ENCODE measurements around the gene PRKN. TPM values are rescaled to one million over a fixed set of nuclear protein-coding genes. Genes with fewer than 3 reads are reported as not detected.

PRKN gene
- total RNA-seq, 1 experiment from 2014 or later: 1.2 TPM

DNA sequence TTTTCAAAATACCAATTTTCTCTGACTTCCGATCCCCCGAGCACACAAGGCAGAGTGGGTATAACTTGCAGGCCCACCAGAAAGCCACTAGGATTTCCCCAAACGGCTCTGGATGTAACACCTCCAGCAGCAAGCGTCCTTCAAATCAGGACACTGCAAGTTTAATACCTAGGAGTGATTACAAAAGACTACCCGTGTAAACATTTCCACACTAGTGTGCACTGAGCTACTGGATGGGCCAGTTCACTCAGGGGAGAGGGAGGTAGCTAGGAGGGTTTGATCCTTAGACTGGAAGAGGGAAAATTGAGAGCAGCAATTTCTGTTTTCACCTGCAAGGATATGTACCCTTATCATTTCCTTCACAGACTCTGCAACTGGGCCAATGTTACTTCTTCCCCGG is 1361.9 kb downstream of the PRKN start:
- intact Hi-C loops (cut with micrococcal nuclease; ENCODE audit: unreplicated experiment): no loop called here
- no TSS peak for BruUV-seq (replicated peaks)
- H3K9me3 ChIP-seq (ENCODE audit: low read depth, low read length, poor library complexity, severe bottlenecking): peaks cover 9% of the 10 kb centered on the region
- ChIA-PET CTCF (no interaction called here), POLR2A (ENCODE audit: low non-redundant PET) (no interaction called here)
- no peak for DNase-seq (ENCODE audit: low spot score)
- H3K4me1 ChIP-seq (ENCODE audit: insufficient read depth, low read length, poor library complexity, severe bottlenecking): no peaks in the 10 kb centered on the region
- no peaks in the 10 kb centered on the region for H3K36me3 ChIP-seq (ENCODE audit: insufficient read depth, low read length, poor library complexity, severe bottlenecking)
- TF ChIP-seq, protein P1, sequence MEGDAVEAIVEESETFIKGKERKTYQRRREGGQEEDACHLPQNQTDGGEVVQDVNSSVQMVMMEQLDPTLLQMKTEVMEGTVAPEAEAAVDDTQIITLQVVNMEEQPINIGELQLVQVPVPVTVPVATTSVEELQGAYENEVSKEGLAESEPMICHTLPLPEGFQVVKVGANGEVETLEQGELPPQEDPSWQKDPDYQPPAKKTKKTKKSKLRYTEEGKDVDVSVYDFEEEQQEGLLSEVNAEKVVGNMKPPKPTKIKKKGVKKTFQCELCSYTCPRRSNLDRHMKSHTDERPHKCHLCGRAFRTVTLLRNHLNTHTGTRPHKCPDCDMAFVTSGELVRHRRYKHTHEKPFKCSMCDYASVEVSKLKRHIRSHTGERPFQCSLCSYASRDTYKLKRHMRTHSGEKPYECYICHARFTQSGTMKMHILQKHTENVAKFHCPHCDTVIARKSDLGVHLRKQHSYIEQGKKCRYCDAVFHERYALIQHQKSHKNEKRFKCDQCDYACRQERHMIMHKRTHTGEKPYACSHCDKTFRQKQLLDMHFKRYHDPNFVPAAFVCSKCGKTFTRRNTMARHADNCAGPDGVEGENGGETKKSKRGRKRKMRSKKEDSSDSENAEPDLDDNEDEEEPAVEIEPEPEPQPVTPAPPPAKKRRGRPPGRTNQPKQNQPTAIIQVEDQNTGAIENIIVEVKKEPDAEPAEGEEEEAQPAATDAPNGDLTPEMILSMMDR (conservative IDR thresholded peaks at IDR 0.05; ENCODE audit: low read depth, low read length): no peak
- TF ChIP-seq EZH2 (IDR thresholded peaks at IDR 0.05; ENCODE audit: borderline replicate concordance, low read depth, low read length, poor library complexity, severe bottlenecking): no peak
- H3K27me3 ChIP-seq (replicated peaks; ENCODE audit: insufficient read depth, low read depth, low read length, poor library complexity): no peaks in the 10 kb centered on the region
- no peak overlapping the region for H3K4me3 ChIP-seq (ENCODE audit: low read depth, low read length, poor library complexity, severe bottlenecking)
- H3K27ac ChIP-seq (ENCODE audit: low read depth, low read length, poor library complexity, severe bottlenecking): no peak overlapping the region

DNA sequence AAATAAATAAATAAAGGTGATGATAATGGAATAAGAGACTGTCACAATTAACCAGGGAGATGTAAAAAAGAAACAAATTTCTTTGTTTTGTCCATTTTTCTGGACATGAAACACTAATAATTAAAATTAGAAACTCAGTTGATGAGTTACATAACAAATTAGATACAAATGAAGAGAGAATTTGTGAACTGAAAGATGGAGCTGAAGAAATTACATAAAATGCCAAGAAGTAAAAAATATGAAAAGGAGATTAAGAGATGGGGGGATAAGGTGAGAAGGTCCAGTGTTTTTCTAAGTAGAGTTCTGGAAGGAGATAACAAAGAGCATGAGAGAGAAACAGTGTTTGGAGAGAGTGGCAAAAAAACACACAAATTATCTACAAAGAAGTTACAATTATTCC is 1364.3 kb downstream of the PRKN start:
- peaks cover 9% of the 10 kb centered on the region for H3K9me3 ChIP-seq (ENCODE audit: low read depth, low read length, poor library complexity, severe bottlenecking)
- H3K4me3 ChIP-seq (ENCODE audit: low read depth, low read length, poor library complexity, severe bottlenecking): no peak overlapping the region
- H3K4me1 ChIP-seq (ENCODE audit: insufficient read depth, low read length, poor library complexity, severe bottlenecking): no peaks in the 10 kb centered on the region
- TF ChIP-seq EZH2 (IDR thresholded peaks at IDR 0.05; ENCODE audit: borderline replicate concordance, low read depth, low read length, poor library complexity, severe bottlenecking): no peak
- POLR2A ChIA-PET (ENCODE audit: low non-redundant PET): no interaction called here
- DNase-seq (ENCODE audit: low spot score): no peak
- H3K27me3 ChIP-seq (replicated peaks; ENCODE audit: insufficient read depth, low read depth, low read length, poor library complexity): no peaks in the 10 kb centered on the region
- no peaks in the 10 kb centered on the region for H3K36me3 ChIP-seq (ENCODE audit: insufficient read depth, low read length, poor library complexity, severe bottlenecking)
- CTCF ChIA-PET: no interaction called here
- intact Hi-C loops (cut with micrococcal nuclease; ENCODE audit: unreplicated experiment): no loop called here
- H3K27ac ChIP-seq (ENCODE audit: low read depth, low read length, poor library complexity, severe bottlenecking): no peak overlapping the region
- no TSS peak for BruUV-seq (replicated peaks)

DNA sequence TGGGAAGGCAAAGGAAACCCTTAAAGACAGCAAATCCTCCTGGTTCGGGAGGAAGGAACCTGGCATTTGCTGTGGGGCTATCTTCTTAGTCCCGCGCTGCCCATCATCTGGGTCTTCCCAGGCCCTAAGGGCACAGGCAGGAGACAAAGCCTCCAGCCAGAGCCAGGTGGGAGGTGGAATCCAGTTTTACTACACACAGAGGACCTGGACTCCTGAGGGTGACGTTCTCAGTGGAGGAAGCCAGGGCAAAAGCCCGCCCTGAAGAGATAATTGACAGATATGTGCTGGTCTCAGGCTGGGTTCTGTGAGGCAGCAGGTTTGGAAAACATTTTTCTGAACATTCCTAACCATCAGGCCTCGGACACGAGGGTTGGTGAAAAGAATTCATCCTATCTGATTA is 1365.3 kb downstream of the PRKN start:
- Histone ChIP-seq H3K4me3 (ENCODE audit: low read depth, low read length, poor library complexity, severe bottlenecking) (no peak overlapping the region), H3K27me3 (replicated peaks; ENCODE audit: insufficient read depth, low read depth, low read length, poor library complexity) (no peaks in the 10 kb centered on the region), H3K4me1 (ENCODE audit: insufficient read depth, low read length, poor library complexity, severe bottlenecking) (no peaks in the 10 kb centered on the region), H3K36me3 (ENCODE audit: insufficient read depth, low read length, poor library complexity, severe bottlenecking) (no peaks in the 10 kb centered on the region), H3K27ac (ENCODE audit: low read depth, low read length, poor library complexity, severe bottlenecking) (no peak overlapping the region), H3K9me3 (ENCODE audit: low read depth, low read length, poor library complexity, severe bottlenecking) (peaks cover 9% of the 10 kb centered on the region)
- no TSS peak for BruUV-seq (replicated peaks)
- POLR2A ChIA-PET (ENCODE audit: low non-redundant PET): no interaction called here
- TF ChIP-seq, protein P1 (conservative IDR thresholded peaks at IDR 0.05; ENCODE audit: low read depth, low read length): no peak
- no peak for TF ChIP-seq EZH2 (IDR thresholded peaks at IDR 0.05; ENCODE audit: borderline replicate concordance, low read depth, low read length, poor library complexity, severe bottlenecking)
- CTCF ChIA-PET: interaction anchor here (0.8 kb wide), 1 partner anchor 9 kb away, joined by 3 read pairs; no protein-coding TSS in a partner anchor
- DNase-seq (ENCODE audit: low spot score): no peak
- intact Hi-C loops (cut with micrococcal nuclease; ENCODE audit: unreplicated experiment): no loop called here

- H3K27ac ChIP-seq (ENCODE audit: low read depth, low read length, poor library complexity, severe bottlenecking): no peak overlapping the region
- H3K4me3 ChIP-seq (ENCODE audit: low read depth, low read length, poor library complexity, severe bottlenecking): no peak overlapping the region
- ChIA-PET CTCF (no interaction called here), POLR2A (ENCODE audit: low non-redundant PET) (no interaction called here)
- no TSS peak for BruUV-seq (replicated peaks)
- peaks cover 9% of the 10 kb centered on the region for H3K9me3 ChIP-seq (ENCODE audit: low read depth, low read length, poor library complexity, severe bottlenecking)
- no peaks in the 10 kb centered on the region for H3K4me1 ChIP-seq (ENCODE audit: insufficient read depth, low read length, poor library complexity, severe bottlenecking)
- intact Hi-C loops (cut with micrococcal nuclease; ENCODE audit: unreplicated experiment): no loop called here
- no peaks in the 10 kb centered on the region for H3K36me3 ChIP-seq (ENCODE audit: insufficient read depth, low read length, poor library complexity, severe bottlenecking)
- H3K27me3 ChIP-seq (replicated peaks; ENCODE audit: insufficient read depth, low read depth, low read length, poor library complexity): no peaks in the 10 kb centered on the region
- no peak for DNase-seq (ENCODE audit: low spot score)
- TF ChIP-seq, protein P1 (conservative IDR thresholded peaks at IDR 0.05; ENCODE audit: low read depth, low read length): no peak
- no peak for TF ChIP-seq EZH2 (IDR thresholded peaks at IDR 0.05; ENCODE audit: borderline replicate concordance, low read depth, low read length, poor library complexity, severe bottlenecking)
Observed at GRCh38 chr6:161361529-161361928, 1366.0 kb downstream of the PRKN start.

Measured in A673 (cell line).